ENCODE data around the gene EVL.
"Not testable (repeated sequence)": the region's sequence is repeated elsewhere in the genome, so short reads cannot be mapped to it uniquely, and the experiment has no call there.

The EVL gene, protein sequence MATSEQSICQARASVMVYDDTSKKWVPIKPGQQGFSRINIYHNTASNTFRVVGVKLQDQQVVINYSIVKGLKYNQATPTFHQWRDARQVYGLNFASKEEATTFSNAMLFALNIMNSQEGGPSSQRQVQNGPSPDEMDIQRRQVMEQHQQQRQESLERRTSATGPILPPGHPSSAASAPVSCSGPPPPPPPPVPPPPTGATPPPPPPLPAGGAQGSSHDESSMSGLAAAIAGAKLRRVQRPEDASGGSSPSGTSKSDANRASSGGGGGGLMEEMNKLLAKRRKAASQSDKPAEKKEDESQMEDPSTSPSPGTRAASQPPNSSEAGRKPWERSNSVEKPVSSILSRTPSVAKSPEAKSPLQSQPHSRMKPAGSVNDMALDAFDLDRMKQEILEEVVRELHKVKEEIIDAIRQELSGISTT

DNA sequence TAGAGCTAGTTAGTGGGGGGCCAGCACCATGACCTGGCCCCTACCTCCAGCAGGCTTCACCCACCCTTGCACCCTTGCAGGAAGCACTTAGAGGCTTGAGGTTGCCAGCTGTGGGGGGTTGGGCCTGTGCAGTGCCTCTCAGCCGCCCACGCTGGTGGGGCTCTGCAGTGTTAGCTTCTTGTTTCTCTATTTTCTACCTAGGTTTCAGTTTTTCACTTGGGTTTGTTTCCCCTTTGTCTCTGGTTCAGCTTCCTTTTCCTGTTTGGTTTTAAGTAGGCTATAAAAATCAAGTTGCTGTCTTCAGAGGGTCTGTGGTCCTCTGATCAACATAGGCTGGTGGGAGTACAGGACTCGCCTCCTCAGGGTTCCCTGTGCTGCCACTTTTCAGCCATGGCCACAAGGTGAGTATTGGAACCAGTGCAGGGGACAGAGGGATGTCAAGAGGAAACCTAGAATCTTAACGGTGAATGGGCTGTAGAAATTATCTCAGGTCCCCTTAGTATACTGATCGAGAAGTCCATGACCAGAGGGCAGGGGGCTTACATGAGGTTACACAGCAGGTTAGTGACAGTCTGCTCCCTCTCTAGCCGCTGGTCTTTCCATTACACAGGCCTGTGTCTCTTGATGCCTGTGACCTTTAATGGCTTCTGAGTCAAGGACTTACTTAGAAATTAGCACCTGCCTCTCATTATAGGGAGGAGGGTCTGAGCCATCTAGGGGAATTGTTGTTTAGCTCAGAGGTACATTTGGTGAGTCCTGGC lies at the start of gene EVL:
TSS of gene EVL (plus strand) at position 312 of the 761 bp plus-strand sequence. CDS start at position 391, 79 bp downstream.
- DNase-seq: peak; percentile 93

DNA sequence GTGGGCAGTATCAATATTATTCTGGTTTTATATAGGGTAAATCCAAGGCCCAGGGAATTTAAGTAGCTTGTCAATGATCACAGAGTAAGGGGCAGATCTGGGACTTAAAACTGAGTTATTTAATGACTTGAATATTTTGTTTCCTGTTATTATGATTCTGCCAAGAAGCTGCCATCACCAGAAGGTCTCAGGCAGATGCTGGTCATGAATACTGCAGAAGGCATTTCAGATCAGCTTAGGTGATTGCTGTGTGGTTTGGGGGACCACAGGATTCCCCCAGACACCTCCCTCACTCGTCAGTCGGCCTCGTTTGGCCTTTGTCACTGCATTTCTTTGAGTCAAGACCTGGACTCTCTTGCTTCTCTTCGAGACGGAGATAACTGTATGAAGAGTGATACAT lies 47.7 kb upstream of the EVL start:
- DNase-seq: no peak

DNA sequence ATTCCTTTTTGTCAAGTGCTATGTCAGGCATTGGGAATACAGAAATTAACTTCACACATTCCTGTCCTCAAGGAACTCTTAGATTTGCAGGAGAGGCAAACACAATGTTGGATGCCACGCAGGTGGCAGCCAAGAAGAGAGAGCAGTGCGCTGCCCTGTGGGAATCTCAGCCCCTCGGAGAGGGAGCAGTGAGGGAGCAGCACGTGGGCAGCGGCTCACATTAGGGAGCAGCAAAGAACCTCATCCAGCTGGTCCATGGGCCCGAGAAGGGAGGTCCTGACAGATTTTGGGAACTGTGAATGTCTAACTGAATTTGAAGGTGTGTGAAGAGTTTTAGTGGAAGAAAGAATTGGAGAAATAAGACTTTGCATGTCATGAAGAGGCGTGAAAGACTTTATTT lies 47.2 kb upstream of the EVL start:
- DNase-seq: no peak

DNA sequence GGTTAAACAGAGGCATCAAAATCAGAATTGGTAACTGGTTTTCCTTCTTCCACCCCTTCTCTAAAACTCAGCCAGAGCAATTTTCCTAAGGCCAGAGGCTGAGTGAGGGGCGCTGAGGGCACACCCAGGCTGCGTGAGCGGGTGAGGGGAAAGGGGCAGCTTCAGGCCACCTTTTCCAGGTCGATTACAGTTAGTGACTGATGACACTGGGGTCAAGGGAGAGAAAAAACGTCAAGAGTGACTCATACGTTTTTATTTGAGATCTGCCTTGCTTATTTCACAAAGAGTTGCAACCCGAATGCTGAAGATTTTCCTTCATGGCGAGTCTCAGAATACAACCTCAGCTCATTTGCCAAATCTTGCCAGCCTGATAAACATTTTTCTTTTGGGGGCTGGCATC lies 46.7 kb upstream of the EVL start:
- no peak for DNase-seq

DNA sequence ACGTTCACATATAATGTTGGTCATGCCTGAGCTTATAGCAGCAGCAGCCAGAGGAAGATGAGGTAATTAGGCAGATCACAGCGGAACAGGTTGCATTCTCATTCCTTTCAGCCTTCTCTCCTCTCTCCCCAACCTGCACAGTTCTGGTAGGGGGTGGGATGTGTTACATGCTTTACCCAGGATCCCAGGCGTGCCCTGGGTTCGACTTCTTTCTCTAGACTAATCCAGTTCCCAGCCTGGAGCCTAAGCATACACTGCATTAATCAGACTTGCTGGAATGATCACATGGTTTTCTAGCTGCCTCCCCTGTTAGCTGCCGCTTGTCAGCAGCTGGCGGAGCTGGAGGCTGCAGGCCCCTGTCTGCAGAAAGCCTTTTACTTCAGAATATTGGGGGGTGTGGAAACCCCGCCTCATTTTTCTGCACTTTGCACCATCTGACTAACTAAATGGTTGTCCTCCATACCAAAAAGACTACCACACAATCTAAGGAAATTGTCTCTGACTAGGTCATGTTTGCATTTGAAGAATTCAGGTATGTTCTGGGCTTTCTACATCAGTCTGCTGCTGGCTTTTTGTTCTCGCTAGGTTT lies 46.0 kb upstream of the EVL start:
- no peak for DNase-seq

DNA sequence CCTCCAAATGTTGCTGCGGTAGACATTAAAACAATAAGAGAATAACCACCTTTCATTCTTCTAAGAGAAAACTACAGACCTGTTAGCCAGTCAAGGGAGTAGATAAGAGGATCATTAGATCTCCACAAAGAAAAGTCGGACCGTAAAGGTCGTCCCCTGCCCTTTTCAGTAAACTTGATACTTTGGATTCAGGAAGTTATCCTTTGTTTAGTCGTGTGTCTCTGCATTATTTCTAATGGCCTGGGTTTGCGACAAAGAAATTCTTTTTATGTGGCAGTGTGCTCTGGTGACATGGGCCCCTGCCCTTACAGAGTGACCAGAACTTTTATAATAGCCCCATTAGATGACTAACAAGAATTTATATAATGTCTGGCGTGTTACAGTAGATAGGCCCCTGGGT lies 44.6 kb upstream of the EVL start:
- no peak for DNase-seq

DNA sequence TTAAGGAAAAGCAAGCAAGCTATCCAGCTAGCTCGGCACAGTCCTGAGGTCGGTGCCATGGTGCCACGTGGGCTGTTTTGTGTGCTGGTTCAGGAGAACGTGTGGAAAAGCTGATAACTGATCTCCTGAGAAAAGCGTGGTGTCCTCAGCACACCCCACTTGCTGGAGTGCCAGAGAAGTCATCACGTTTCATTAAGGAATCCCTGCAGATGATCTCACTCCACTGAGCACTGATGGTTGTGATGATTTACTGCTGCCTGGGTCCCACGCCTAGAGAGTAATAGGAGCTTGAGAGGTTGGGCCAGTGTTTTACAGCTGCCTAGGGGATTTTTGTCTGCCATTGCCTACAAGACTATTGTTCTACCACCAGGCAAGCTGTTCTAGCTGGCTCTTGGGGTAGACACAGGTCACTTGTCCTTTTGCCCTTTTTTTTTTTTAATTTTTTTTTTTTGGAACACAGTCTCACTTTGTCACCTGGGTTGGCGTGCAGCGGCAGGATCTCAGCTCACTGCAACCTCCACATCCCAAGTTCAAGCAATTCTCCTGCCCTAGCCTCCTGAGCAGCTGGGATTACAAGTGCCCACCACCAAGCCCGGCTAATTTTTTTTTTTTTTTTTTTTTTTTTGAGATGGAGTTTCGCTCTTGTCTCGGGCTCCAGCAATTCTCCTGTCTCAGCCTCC lies 42.3 kb upstream of the EVL start:
- DNase-seq: no peak

DNA sequence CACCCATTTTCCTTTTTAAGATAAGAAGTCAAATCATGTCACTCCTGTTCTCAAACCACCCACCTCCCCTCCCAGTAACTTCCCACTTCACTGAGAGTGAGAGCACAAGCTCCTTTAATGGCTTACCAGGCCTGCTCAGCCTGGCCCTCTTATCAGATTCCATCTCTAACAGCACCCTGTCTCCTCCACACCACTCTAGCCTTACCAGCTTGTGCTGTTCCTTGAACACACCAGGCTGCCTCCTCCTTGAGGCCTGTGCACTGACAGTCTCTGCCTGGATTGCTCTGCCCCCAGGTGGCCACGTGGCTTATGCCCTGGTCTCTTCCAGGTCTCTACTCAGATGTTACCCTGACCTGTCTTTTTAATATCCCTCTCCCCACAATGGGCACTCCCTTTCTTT lies 40.1 kb upstream of the EVL start:
- peak; percentile 63 for DNase-seq

DNA sequence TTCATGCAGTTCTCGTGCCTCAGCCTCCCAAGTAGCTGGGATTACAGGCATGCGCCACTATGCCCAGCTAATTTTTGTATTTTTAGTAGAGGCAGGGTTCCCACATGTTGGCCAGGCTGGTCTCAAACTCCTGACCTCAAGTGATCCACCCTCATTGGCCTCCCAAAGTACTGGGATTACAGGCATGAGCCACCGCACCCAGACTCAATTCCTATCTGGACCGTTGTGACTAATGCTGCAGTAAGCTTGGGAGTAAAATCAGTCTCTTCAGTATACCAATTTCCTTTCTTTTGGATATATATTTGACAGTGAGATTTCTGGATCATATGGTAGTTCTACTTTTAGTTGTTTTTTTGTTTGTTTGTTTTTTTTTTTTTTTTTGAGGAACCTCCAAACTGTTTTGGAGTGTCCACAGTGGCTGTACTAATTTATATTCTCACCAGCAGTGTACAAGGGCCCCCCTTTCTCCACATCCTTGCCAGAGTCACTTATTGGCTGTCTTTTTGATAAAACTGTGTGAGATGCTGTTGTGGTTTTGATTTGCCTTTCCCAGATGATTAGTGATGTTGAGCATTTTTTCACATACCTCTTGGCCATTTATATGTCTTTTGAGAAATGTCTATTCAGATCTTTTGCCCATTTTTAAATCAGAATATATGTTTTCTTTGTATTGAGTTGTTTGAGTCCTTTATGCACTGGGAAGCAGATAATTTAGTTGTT lies 37.3 kb upstream of the EVL start:
- DNase-seq: no peak

DNA sequence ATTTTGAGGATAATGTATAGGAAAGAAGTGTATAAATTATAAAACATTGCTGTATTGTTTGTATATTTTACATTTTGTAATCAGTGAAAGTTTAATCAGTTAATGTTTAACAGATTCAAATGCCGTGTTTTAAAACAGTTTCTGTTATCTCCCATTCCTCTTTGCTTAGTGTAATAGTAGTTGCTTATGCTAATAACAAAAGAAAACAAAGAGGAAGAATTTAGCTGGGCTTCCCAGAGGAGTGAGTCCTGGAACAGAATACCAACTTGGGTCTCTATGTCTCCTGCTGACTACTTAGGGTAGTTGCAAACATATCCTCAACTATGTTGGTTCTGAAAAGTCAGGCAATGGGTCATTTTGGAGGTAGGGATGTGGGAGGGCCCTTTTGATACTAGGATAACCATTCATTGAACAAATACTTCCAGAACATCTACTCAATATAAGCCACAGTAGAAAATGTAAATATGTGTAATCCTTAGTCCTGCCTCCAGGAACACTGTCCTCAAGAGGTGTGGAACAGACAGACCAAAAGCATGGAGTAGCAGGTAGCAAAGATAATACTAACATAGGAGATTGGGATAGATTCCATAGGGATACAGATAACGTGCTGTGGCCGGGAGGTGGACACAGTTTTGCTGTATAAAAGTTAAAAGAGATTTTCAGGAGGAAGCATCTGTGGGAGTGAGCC lies 36.1 kb upstream of the EVL start:
- DNase-seq: no peak

DNA sequence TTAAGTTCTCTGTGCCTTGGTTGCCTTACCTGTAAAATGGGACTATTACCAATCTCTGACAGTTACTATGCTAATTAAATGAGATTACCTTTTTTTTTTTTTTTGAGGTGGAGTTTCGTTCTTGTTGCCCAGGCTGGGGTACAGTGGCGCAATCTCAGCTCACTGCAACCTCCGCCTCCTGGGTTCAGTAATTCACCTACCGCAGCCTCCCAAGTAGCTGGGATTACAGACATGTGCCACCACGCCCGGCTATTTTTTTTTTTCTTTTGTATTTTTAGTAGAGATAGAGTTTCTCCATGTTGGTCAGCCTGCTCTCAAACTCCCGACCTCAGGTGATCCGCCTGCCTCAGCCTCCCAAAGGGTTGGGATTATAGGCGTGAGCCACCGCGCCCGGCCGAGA lies 35.2 kb upstream of the EVL start:
- DNase-seq: not testable (repeated sequence)

DNA sequence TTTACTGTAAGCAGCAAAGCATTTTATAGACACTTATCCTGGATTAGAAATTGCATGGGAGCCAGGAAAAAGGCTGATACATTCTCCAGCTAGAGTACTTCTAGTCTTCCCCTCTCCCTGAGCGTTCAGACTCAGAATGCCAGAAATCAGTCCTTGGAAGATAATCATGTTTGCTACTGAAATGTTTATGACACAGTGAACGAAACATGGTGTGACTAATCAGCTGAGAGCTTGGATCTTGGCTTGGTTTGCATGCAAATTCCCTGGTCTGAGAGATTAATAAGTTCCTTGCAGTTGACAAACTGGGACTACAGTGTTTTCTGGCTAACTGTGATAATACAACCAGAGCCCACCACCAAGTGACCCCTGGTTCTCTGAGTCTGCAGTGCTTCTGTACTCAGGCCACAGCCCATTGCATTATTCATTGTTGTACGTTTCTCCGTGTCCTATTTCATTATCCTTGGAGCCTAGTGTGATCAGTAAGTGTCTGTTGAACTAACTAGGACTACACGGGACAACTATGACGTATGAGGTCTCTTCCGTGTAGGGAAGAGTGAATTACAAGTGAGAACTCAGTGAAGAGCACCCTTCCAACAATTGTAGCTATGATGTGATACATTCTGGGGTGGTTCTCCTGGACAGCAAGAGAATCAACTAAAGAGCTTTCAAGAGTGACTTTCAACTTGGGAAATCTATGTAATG lies 34.6 kb upstream of the EVL start:
- DNase-seq: no peak

DNA sequence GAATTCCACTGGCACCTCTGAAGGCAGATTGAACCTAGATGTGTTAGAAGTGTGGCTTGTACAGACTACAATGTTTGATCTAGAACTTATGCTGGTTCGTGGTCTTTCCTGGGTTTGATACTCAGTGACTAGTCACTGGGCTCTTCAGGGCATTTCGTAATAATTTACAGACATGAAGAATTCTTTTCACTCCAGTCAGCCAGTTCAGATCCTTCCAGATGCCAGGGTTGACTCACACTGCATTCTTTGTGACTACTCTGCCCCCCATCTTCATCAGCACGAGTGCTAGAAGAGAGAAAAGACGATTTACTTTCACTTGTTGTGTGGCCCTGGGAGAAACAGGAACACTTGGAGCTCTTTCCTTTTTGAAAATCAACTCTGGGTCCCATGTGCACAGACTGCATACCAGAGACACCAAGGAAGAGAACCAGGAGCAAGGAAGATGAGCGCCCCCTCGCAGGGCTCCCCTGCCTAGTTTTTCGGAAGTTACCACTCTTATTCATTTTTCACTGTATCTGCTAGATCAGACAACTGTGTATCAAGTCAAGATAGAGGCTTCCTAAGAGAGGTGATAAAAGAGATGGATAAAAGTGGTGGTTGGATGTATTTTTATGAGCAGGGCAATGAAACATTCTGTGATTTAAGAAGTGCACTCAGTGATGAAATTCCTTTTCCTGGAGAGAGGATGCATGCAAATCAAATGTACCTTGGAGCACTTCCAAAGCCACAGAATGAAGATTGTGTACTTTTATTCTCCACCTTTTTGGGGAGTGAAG lies 33.5 kb upstream of the EVL start:
- no peak for DNase-seq

DNA sequence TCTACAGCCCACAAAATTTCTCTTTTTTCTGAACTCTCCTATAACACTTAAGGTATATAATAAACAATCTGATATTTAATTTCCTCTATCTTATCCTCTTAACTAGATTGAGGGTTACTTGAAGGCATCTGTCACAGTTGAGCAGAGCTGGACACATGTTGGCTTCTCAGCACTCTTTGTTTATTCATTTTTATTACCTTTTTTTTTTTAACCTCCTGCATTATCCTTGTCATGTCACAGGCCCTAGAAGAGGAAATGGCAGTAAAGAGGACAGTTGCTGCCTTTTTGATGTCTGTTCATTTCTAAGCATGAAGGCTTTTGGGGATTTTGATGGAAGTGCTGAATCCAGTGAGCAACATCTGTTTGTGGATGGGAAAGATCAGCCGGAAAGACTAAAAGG lies 32.5 kb upstream of the EVL start:
- DNase-seq: no peak

DNA sequence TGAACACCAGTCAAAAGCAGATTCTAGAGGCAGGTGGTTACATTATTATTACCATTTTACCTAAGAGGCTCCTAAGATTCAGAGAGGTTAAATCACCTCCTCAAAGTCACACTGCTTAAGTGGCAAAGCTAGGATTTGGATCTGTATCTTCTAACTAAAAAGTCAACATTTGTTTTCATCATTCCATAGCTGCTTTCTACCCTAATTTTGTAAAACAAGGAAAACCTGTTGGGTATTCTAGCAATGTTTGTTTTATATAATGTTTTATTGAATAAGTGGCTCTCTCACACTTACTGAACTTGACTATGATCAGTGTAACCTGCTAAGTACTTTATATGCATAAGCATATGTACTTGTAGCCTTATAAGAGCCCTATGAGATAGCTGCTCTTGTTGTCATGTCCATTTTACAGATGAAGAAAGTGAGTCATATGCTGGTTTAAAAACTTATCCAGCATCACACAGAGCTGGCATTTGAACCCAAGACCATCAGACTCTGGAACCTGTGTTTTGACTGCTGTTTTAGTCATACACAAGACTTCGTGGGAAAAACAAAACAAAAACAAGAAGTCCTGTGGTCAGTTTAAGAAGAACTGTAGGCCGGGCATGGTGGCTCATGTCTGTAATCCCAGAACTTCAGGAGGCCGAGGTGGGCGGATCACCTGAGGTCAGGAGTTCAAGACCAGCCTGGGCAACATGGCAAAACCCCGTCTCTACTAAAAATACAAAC lies 31.7 kb upstream of the EVL start:
- DNase-seq: no peak

DNA sequence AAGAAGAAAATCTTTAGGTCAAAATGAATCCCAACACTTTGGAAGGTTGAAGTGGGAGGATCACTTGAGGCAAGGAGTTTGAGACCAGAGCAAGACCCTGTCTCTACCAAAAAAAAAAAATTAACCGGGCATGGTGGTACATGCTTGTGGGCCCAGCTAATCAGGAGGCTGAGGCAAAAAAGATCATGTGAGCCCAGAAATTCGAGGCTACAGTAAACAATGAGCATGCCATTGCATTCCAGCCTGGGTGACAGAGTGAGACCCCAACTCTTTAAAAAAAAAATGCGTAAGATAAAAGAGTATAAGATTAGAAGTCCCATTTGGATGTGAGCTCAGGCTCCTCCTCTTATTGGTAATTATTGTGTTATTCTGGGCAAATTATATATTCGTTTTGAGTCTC lies 30.8 kb upstream of the EVL start:
- DNase-seq: no peak

DNA sequence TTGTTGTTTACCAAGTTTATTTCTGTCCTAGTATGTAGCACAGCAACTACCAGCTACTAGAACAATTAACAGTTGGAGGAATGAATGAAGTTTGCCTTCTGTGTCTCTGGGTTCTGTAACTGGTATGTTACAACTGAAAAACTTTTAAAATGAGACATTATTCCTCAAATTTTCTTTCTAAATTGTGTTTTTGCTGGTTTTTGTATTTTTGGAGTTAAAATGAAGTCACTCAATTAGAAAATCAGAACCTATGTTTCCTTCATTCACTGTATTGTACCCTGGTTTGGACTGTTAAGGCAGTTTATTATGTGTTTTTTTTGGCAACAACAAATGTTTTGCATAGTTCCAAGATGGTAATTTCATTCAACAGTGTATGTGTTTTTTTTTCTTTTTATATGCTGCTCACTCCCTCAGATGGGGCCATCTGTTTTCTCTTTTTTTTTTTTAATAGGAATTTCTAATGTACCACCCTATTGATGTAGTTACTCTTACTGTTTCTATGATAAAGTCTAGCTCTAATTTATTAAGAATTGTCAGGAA lies 30.2 kb upstream of the EVL start:
- DNase-seq: no peak

DNA sequence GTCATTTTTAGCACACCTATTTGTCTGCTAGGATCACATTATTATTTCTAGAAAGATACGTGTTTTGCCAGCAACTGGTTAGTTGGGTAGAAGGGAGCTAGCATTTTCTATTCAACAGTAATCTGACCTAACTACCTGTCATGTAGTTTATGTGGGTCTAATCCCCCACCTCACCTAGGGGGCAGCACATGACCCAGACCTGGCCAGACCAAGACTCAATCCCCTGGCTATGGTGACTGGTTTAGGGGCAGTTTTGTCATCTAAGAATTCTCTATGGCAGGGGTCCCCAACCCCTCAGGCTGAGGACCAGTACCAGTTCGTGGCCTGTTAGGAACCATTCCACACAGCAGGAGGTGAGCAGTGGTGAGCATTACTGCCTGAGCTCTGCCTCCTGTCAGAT lies 29.5 kb upstream of the EVL start:
- DNase-seq: no peak

DNA sequence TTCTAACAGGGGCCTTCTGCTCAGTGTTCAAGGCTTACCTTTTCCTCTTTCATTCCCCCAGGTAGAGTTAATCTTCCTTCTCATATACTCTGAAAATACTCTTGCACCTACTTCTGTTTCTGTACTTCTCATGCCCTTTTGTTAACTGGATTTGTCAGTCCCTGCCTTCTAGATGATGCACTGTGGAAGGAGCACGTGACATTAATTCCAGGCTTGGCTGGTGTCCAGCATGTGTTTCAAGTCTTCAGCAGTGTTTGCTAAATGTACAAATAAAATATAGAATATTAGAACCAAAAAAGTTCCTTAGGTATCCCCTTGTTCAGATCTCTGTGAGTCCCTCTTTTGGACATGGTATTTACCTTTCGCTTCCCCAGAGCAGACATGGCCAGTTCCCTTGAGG lies 27.9 kb upstream of the EVL start:
- DNase-seq: no peak

DNA sequence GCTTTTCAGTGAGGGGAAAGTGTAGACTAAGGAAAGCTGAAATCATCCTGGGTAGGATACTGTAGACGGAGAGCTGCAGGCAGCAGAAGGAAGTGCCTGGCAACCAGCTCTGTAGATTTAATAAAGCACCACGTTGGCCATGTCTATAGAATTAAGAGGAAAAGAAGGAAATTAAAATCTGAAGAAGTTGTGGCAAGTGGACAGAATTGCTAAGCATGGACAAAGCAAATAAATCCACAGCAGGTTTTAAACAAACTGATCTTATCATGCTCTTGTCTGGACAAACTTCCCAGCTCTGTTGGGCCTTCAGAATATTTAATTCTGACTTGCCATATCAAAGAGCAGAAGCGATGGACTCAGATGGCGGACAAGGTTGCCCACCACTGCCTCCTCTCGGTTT lies 27.2 kb upstream of the EVL start:
- DNase-seq: no peak
